ENCODE results near the gene ZNF606.
A peak's percentile ranks its signal among the peaks of the same experiment; 100 is the strongest.

Gene ZNF606

DNA sequence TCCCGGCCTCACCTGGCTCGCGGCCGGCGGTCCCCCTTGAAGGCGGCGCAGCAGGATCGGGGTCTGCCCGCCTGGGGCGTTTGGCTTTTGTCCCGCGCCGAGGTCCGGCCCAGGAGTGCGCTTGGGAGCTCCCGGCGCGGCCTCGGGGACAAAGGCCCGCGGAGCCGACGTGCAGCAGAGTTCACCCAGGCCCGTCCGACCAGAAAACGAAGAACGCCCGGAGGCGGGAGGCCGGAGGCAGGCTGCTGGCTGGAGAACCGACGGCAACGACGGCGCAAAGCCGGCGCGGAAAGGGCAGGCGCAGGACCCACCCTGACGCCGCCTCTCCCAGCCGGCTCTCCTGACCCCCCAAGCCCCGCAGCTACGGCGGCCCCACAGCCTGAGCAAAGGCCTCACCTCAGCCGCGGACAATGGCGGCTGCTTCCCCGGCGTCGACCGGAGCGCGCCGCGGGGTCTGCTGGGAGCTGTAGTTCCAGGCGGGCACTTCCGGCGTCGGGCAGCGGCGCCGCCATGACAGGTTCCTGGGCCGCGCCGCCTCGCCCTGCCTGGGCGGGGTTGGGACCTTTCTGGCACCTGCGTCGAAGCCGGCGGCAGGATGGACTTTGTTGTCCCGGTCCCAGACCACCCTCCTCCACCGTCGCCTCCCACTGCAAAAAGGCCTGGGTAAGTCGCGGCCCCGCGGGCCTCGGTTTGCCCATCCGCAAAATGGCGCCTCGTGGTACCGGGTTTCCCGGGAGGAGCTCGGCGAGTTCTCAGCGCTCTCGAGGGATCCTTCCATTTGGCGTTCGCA is at the start of gene ZNF606:
ZNF606 (minus strand) TSS at position 437 of the 790 bp plus-strand sequence. CDS start 1,501 bp downstream, outside the sequence.
- peak; percentile 83 to 88 for DNase-seq

DNA sequence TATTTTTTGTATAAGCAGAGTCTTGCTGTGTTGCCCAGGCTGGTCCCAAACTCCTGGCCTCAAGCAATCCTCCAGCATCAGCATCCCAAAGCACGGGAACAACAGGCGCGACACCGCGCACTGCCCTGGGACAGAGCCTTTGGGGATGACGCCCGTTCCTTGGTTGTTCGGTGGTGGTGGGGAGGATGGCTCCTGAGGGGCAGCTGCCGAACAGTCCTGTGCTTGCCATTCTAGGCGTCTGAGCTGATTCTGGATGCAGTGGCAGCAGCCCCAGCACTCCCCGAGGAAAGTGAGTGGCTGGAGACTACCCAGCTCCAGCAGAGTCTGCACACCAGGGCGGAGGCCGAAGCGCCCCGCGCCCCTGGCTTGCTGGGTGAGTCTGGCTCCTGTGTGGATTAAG is 49.6 kb upstream of the ZNF606 start:
- no peak for DNase-seq

DNA sequence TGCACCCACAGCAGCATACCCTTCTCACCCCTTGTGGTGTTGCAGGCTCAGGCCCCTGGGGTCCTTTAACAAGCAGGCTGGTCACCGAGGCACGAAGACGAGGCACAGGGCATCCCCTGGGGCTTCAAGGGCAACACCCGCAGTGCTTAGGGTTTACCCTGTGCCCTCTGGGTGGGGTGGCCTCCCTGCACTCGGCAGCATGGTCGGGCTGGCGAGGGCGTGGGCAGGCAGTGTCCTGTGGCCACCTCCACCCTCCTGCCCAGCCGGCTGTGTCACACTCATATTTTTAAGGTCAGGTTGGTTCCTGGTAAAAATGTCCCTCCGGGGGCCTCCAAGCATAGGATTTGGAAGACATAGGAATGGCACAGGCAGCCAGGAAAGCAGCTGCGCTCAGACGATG is 45.1 kb upstream of the ZNF606 start:
- no peak for DNase-seq

DNA sequence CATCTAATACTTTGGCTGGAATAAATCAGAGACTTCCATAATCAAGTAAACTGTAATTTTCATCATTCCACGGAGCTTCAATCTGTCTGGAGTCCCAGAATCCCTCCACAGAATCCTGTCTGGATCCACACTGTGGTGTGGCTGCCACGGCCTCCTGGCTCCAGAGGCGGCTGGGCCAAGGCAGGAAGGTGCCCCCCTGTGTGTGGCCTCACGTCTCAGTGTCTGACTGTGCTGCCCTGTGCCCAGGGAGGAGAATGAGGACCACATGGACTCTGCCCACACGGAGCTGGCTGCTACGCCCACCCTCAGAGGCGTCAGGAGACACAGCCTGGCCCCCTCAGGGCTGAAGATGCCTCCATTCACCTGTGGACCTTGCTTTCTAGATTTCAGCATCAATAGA is 44.2 kb upstream of the ZNF606 start:
- DNase-seq, result no peak

DNA sequence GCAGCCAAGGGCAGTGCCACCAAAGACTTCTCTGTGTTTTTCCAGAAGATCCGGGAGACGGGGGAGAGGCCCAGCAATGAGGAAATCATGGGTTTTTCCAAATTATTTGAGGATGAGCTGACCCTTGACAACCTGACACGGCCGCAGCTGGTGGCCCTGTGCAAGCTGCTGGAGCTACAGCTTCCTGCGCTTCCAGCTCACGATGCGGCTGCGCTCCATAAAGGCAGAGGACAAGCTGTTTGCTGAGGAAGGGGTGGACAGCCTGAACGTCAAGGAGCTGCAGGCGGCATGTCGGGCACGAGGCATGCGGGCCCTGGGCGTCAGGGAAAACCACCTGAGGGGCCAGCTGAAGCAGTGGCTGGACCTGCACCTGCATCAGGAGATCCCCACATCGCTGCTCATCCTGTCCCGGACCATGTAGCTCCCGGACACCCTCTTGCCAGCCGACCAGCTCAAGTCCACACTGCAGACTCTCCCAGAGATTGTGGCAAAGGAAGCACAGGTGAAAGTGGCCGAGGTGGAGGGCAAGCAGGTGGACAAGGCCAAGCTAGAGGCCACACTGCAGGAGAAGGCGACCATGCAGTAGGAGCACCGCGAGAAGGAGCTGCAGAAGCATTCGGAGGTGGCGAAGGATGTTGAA is 42.9 kb upstream of the ZNF606 start:
- DNase-seq, result no peak

DNA sequence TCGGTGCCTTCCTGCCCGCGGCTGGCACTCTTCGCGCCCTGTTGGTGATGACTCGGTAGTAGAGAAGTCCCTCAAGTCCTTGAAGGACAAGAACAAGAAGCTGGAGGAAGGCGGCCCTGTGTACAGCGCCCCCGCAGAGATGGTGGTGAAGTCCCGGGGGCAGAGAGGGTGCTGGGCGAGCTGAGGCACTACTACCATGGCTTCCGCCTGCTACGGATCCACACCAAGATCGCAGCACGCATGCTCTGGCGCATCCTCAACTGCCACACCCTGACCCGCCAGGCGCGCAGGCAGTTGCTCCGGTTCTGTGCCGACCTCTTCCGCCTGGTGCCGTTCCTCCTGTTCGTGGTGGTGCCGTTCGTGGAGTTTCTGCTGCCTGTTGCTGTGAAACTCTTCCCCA is 42.3 kb upstream of the ZNF606 start:
- DNase-seq, result no peak

DNA sequence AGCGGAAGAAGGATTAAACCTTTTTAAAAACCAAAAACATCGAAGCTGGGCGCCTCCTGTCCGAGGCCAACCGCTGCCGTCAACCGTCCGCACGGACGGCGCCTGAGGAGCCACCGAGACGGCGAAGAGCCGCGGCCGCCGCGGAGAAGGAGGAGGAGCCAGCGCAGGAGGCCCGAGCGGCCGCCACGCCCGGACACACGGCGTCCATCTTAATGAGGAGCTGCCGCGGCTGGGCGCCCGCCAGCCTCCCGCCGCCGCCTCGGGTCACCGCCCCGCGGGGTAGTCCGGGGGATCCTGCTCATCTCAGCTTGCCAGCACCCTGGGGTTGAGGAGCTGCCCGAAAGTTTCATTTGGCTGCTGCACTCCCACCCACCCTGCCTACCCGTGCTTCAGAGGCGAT is 41.8 kb upstream of the ZNF606 start:
- no peak for DNase-seq

DNA sequence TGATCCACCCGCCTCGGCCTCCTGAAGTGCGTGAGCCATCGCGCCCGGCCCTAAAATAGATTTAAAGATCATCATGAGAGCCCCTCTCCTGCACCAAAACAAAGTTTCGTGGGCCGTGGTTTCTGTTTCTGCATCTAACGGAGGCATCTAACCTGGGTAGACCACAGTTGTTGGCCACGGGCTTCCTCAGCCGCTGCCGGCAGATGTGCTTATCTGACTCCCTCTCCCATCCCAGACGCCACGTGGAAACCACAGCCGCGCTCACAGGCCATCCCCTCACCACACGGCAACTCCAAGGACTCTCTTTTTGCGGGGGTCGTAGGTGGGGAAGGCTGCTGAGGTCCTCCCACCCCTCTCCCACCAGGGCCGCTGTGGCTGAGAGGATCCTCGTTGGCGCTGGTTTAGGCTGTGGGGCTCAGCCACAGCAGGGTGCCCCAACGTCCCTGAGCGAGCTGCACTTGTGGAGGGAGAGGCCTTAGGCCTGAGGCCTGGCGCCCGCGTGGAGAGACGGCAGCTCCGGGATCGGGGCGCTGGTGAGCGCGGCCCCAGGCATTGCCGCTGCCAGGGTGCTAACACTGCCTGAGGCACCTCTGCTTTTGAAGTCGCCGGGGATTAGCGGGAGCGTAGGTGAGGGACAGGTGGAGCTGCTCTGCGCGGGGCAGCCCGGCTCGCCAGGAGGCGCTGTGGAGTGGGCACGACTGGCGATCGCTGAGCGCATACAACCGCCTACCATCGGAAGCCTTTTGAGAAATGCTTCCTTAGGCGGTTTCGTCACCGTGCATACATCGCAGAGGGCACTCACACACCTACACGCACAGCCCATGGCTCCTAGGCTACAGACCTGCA is 40.1 kb upstream of the ZNF606 start:
- DNase-seq, result no peak

DNA sequence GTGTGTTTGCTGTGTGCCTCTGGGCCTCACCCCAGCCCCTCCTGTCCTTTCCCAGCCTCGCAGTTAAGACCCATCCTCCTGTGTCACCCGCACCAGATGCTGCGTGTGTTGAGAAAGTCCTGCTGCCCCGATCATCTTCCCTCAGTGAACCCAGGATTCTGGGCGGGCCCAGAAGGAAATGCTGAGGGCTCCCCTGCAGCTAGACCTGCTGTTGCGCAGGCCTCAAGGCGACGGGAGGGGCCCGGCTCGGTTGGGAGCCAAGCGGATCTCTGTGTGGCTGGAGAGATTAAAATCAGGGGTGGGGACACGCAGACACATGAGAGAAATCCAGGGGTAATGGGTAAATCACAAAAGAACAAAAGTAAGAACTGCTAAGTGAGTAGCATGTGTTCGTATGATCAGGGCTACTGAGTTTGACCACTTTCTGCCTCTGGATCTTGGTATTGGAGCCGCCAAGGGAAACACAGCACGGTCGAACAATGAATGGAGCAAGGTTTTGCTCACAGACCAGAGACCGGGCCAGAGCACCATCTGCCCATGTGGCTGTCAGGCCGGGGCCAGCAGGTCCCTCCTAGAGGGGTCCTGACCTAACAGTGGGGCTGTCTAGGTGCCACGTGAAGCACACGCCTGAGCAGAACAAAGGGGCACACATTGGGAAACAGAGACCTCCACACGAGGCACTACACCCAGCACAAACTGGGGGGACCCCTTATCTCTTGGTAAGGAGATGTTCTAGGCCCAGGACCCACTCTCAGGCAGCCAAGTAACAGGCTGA is 38.3 kb upstream of the ZNF606 start:
- DNase-seq, result no peak

DNA sequence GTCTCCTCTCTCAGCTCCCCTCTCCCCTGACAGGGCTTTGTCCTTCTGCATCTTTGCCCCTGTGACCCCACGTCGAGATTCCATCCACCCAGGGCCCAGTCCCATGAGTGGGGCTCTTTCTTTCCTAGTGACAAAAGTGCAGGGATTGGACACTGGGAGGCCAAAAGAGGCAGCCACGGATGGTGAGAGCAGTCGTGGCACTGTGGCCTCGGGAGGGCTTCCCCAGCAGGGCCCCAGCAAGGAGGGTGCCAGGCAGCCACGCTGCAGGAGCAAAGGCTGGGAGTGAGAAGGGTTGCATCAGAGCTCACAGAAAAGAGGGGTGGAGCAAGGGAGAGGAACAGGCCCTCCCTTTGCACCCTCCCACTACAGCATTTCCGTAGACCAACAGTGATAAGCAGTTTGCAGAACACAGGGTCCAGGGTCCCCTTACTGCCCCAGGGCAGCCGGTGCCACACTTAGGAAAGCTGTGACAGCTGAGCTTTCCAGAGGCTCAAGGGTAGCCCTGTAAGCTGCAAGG is 36.1 kb upstream of the ZNF606 start:
- no peak for DNase-seq

DNA sequence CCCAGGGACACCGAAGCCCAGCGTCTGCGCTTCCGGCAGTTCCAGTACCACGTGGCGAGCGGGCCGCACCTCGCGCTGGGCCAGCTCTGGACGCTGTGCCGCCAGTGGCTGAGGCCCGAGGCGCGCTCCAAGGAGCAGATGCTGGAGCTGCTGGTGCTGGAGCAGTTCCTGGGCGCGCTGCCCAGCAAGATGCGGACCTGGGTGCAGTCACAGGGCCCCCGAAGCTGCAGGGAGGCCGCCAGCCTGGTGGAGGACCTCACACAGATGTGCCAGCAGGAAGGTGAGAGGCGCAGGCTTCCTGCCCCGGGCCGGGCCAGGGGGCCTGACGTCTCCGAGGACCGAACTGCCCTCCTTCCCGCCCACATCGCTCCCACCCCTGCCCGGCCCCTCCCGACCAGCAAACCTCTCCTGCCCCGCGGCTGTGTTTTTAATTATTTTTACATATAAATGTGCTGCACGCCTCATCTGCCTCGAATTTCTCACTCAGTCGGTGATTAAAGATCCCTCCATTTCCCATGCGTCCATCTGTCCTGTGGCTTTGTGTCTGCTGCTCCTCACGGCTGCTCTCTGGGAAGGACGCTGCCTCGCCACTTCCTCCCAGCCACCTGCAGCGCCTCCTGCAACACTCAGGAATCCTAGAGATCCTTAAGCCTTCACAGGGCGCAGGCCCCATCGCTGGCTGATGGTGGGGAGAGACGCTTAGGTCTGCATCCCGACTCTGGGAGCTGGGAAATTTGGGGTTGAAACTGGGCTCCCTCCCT is 35.5 kb upstream of the ZNF606 start:
- no peak for DNase-seq

DNA sequence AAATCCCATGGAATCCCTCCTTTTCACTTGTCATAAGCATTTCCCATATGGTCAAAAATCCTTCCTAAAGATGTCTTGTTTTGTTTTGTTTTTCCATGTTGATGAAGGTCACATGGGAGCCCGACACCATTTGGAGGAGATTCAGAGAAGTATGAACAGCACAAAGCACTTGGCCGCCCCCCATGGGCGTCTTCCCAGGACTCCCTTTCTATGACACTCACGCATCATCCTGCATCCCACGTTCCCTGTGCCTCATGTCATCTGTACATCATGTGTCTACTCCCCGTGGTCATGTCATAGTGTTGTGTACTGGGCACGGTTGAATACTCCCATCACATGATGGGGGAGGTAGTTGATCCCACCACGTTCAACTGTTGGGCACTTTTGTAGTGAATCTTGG is 33.2 kb upstream of the ZNF606 start:
- no peak for DNase-seq

DNA sequence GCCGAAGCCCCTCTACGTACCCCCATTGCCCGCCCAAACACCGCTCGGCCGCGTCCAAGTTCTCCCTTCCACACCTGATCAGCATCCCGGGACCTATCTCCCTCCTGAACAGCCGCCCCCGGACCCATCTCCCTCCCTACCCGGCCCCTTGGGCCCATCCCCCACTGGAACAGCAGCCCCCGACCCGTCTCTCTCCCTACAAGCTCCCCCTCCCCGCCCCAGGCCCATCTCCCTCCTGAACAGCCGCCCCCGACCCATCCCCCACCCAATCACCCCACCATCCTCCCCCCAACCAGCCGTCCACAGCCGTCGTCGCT is 31.8 kb upstream of the ZNF606 start:
- no peak for DNase-seq

DNA sequence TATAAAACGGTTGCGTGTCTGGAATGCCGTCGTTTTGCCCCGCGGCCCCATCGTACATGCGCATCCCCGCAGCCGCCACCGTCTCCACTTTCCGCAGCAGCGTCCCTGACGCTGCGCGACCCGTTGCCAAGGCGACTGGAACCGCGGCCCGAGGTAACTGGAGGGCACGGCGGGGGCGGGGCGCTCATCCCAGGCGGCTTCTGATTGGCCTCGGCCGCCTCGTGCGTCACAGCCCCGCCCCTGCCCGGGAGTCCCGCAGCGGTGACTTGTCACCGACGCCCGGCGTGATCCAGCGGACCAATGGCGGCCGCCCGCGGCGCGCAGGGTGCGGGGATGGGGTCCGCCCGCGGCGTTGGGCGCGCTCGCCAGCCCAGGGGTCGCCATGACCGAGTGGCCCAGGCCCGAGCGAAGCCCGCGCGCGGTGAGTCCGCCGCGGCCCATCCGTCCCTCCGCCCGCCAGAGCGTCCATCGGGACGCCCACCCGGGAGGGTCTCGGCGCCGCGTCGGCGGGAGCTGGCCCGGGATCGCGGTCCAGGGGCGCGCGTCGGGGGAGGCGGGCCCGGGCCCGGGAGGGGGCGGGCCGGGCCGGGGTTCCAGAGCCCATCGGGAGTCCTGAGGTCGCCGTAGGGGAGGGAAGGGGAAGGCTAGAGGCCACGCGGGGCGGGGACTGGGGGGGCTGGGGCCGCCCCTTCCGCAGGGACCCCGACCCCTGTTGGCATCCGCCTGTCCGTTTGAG is 31.3 kb upstream of the ZNF606 start, which contains the start of gene ZSCAN1:
ZSCAN1 (plus strand) TSS at position 285 of the 736 bp plus-strand sequence. CDS start 3,812 bp downstream, outside the sequence.
- peak; percentile 24 to 44 for DNase-seq

DNA sequence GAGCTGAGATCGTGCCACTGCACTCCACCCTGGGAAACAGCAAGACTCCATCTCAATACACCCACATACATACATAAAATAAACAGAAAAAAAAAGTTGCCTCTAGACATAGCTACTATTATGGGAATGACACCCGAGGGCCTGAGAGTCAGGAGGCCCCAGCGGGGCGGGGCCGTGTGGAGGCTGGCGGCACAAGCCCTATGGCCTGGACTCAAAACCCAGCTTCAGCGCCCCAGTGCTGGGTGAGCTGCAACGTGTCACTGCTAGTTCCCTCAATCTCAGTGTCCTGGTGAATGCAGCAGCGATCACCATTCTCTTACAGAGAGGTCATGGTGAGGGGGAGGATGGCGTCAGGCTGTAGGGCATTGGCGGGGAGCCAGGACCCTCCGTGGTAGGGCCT is 22.0 kb upstream of the ZNF606 start:
- no peak for DNase-seq

DNA sequence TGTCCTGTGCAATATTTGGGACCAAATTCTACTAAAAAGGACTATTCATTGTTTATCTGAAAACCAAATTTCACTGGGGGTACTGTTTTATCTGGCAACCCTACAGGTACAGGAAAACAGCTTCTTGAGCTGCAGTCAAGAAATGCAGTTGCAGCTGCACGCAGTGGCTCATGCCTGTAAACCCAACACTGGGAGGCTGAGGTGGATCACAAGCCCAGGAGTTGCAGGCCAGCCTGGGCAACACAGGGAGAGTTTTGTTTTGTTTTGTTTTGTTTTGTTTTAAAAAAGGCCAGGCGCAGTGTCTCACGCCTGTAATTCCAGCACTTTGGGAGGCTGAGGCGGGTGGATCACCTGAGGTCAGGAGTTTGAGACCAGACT is 19.7 kb upstream of the ZNF606 start:
- DNase-seq, result no peak

DNA sequence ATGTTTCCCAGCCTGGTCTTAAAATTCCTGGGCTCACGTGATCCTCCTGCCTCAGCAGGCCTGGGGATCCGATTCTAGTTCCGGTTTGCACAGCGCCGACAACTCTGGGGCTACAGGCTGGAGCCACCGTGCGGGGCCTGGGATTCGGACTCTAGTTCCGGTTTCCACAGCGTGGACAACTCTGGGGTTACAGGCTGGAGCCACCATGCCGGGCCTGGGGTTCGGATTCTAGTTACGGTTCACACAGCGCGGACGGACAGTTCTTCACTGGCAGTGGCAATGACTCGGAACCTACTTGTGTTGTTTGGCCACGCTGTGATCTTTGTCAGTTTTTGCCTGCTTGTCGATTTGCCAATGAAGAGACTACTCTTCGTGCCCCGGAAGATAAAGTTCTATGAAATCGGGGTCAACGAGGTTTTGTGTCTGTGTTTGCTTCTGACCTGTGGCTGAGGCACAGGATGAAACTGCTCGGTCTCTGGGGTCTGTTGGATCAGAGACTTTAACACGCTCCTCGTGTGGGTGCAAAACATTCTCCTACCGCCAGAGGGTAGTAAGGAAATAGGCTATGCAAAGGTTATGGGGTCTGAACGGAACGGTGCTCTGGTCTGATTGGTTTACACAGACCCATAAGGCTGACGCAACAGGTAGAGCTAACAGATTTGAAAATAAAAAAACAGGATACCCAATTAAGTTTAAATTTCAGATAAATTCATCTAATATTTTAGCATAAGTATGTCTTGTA is 19.1 kb upstream of the ZNF606 start:
- DNase-seq, result peak; percentile 41 to 45

DNA sequence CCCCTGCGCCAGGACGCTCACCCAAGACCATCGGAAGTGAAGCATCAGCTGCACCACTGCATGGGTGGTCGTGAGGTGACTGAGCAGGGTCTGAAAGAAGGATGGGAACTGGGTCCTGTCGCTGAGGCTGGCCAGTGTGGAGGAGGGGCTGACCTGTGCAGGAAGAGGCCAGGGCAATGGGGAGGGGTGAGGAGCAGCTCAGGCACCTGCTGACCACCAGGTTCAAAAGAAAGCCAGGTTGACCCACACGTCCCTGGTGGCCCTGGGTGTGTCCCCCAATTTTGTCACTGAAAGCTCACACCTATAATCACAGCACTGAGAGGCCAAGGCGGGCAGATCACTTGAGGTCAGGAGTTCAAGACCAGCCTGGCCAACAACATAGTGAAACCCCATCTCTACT is 17.5 kb upstream of the ZNF606 start:
- no peak for DNase-seq

DNA sequence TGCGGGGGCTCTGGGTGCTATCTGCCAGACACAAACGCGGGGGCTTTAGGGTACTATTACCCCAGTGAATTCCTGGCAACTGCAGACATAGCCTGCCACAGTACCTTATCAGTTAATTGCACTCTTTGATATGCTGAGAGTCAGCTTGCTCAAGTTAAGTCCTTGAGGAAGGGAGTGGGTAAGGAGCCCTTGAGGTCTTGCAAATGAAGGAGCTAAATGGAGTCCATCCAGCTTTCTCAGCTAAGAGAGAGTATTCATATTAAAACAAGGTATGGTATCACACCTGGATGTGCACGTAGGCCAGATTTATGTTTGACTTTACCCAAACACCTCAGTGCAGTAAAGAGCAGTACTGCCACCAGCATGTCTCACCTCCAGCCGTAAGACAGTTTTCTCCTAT is 11.5 kb upstream of the ZNF606 start:
- no peak for DNase-seq

DNA sequence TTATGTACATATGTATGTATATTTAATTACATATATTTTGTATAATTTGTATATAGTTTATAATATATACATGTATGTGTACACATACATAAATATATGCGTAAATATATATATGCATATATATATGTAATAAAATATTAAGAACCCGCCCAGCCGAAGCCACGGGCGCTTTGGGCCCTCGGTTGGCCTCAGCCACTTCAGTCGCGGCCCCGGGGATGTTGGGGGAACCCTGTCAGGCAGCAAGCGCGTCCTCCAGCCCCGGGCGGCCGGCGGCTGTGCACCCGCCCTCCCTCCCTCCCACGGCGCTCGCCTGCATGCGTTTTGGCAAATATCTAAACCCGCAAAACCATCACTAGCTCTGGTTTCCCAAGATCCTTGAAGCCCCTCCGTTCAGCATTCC is 7.9 kb upstream of the ZNF606 start:
- no peak for DNase-seq
